ENCODE results near the gene EMILIN1.
"Not testable (repeated sequence)": the region's sequence is repeated elsewhere in the genome, so short reads cannot be mapped to it uniquely, and the experiment has no call there.

Gene EMILIN1

GRCh38 chr2:27053776-27054175, 24.6 kb upstream of the EMILIN1 start:
- no peak for DNase-seq (ENCODE audit: low read depth)

GRCh38 chr2:27054721-27055120, 23.7 kb upstream of the EMILIN1 start:
- DNase-seq (ENCODE audit: low read depth): no peak

- no peak for DNase-seq (ENCODE audit: low read depth)
Observed at GRCh38 chr2:27057184-27057583, 21.2 kb upstream of the EMILIN1 start.

GRCh38 chr2:27058210-27058609, 20.2 kb upstream of the EMILIN1 start:
- no peak for DNase-seq (ENCODE audit: low read depth)

- DNase-seq (ENCODE audit: low read depth): no peak
Observed at GRCh38 chr2:27059141-27059820, 19.1 kb upstream of the EMILIN1 start.

GRCh38 chr2:27060323-27060722, 18.1 kb upstream of the EMILIN1 start:
- DNase-seq (ENCODE audit: low read depth): no peak

GRCh38 chr2:27065128-27065527, 13.3 kb upstream of the EMILIN1 start:
- DNase-seq (ENCODE audit: low read depth): no peak

GRCh38 chr2:27067385-27067784, 11.0 kb upstream of the EMILIN1 start:
- DNase-seq (ENCODE audit: low read depth): no peak

- no peak for DNase-seq (ENCODE audit: low read depth)
Observed at GRCh38 chr2:27069436-27069835, 9.0 kb upstream of the EMILIN1 start.

- no peak for DNase-seq (ENCODE audit: low read depth)
Observed at GRCh38 chr2:27069961-27070618, 8.3 kb upstream of the EMILIN1 start.

- DNase-seq (ENCODE audit: low read depth): no peak
Observed at GRCh38 chr2:27070653-27071276, 7.7 kb upstream of the EMILIN1 start.

- no peak for DNase-seq (ENCODE audit: low read depth)
Observed at GRCh38 chr2:27071277-27071989, 7.0 kb upstream of the EMILIN1 start, which contains the start of gene OST4. OST4 (minus strand) TSS chr2:27071654.

- no peak for DNase-seq (ENCODE audit: low read depth)
Observed at GRCh38 chr2:27071990-27072830, 6.2 kb upstream of the EMILIN1 start.

- DNase-seq (ENCODE audit: low read depth): no peak
Observed at GRCh38 chr2:27072920-27073319, 5.5 kb upstream of the EMILIN1 start.

- no peak for DNase-seq (ENCODE audit: low read depth)
Observed at GRCh38 chr2:27073782-27074181, 4.6 kb upstream of the EMILIN1 start.

- DNase-seq (ENCODE audit: low read depth): no peak
Observed at GRCh38 chr2:27074738-27075565, 3.5 kb upstream of the EMILIN1 start.

GRCh38 chr2:27075566-27075871, 2.9 kb upstream of the EMILIN1 start:
- not testable (repeated sequence) for DNase-seq (ENCODE audit: low read depth)

- no peak for DNase-seq (ENCODE audit: low read depth)
Observed at GRCh38 chr2:27076323-27076722, 2.1 kb upstream of the EMILIN1 start.

GRCh38 chr2:27077231-27077630, 1.2 kb upstream of the EMILIN1 start:
- no peak for DNase-seq (ENCODE audit: low read depth)

- DNase-seq (ENCODE audit: low read depth): no peak
Observed at GRCh38 chr2:27079233-27080139, 1.1 kb downstream of the EMILIN1 start.
